Mesenchymal stem cell (in vitro differentiated cells and primary cell): ENCODE data around the gene MED17. TPM values are rescaled to one million over a fixed set of nuclear protein-coding genes. Genes with fewer than 3 reads are reported as not detected.

Experiments used
- DNase-seq: peaks from one replicate; pipeline ENCODE4 v3.0.0-alpha.2; 2013
- H2AFZ ChIP-seq: one replicate; pipeline ENCODE4 v1.6.1; 2013; ENCODE audit warnings: low read depth, mild to moderate bottlenecking, control low read depth, inconsistent platforms, low read length, moderate library complexity
- H2AK5ac ChIP-seq: 2 replicates; pipeline ENCODE4 v1.6.1; 2013; ENCODE audit warnings: low read length, moderate library complexity, mild to moderate bottlenecking, inconsistent platforms; ENCODE audit not compliant: severe bottlenecking
- H2BK120ac ChIP-seq: one replicate; pipeline ENCODE4 v1.6.1; 2013; ENCODE audit warnings: low read depth, mild to moderate bottlenecking, inconsistent platforms, low read length, moderate library complexity
- H2BK12ac ChIP-seq, 2 experiments: one replicate each; pipeline ENCODE4 v1.6.1; 2013; ENCODE audit warnings: inconsistent platforms in 2 of 2, low read length in 2 of 2, mild to moderate bottlenecking in 2 of 2, moderate library complexity in 2 of 2, control low read depth in 1 of 2
- H2BK15ac ChIP-seq: one replicate; pipeline ENCODE4 v1.6.1; 2013; ENCODE audit warnings: mild to moderate bottlenecking, low read depth, inconsistent platforms; ENCODE audit not compliant: poor library complexity, severe bottlenecking
- H2BK5ac ChIP-seq: 2 replicates; pipeline ENCODE4 v1.6.1; 2013; ENCODE audit warnings: low read depth, mild to moderate bottlenecking, low read length, control low read depth, inconsistent platforms; ENCODE audit not compliant: poor library complexity, severe bottlenecking
- H3K14ac ChIP-seq, 2 experiments: one replicate each; pipeline ENCODE4 v1.6.1; 2013; ENCODE audit warnings: inconsistent platforms in 2 of 2, low read length in 2 of 2, control low read depth in 1 of 2, mild to moderate bottlenecking in 1 of 2, moderate library complexity in 1 of 2
- H3K18ac ChIP-seq, 2 experiments: one replicate each; pipeline ENCODE4 v1.6.1; 2013; ENCODE audit warnings: inconsistent platforms in 2 of 2, low read length in 2 of 2, control low read depth in 1 of 2, low read depth in 1 of 2, mild to moderate bottlenecking in 1 of 2
- H3K23ac ChIP-seq, 2 experiments: one replicate each; pipeline ENCODE4 v1.6.1; 2013; ENCODE audit warnings: inconsistent platforms in 2 of 2, low read length in 2 of 2, mild to moderate bottlenecking in 2 of 2, moderate library complexity in 2 of 2, control low read depth in 1 of 2
- H3K27ac ChIP-seq: 2 replicates; pipeline ENCODE4 v1.5.1; 2013; ENCODE audit warnings: mild to moderate bottlenecking, moderate library complexity, low read length, control low read depth, inconsistent platforms; ENCODE audit not compliant: poor library complexity, severe bottlenecking
- H3K27me3 ChIP-seq, 2 experiments: 2 replicates each; pipeline versions ENCODE4 v1.6.1 to v1.7.0; 2013; ENCODE audit warnings: low read length in 2 of 2, mild to moderate bottlenecking in 2 of 2, moderate library complexity in 2 of 2, control low read depth in 1 of 2, inconsistent platforms in 1 of 2; ENCODE audit not compliant: control insufficient read depth in 1 of 2, insufficient read depth in 1 of 2
- H3K36me3 ChIP-seq, 2 experiments: 2 replicates each; pipeline versions ENCODE4 v1.6.1 to v1.7.0; 2013; ENCODE audit warnings: low read length in 2 of 2, control low read depth in 1 of 2, inconsistent platforms in 1 of 2, low read depth in 1 of 2, mild to moderate bottlenecking in 1 of 2; ENCODE audit not compliant: insufficient read depth in 2 of 2, control insufficient read depth in 1 of 2
- H3K4ac ChIP-seq, 2 experiments: one replicate each; pipeline ENCODE4 v1.6.1; 2013; ENCODE audit warnings: inconsistent platforms in 2 of 2, low read length in 2 of 2, mild to moderate bottlenecking in 2 of 2, moderate library complexity in 2 of 2, control low read depth in 1 of 2, low read depth in 1 of 2
- H3K4me1 ChIP-seq: 2 replicates; pipeline ENCODE4 v1.6.1; 2013; ENCODE audit warnings: low read depth, low read length, control low read depth; ENCODE audit not compliant: control insufficient read depth, insufficient read depth
- H3K4me2 ChIP-seq: 2 replicates; pipeline ENCODE4 v1.6.1; 2013; ENCODE audit warnings: low read length, mild to moderate bottlenecking, inconsistent platforms; ENCODE audit not compliant: poor library complexity, severe bottlenecking
- H3K4me3 ChIP-seq, 2 experiments: 2 replicates each; pipeline versions ENCODE4 v1.5.1 to v1.7.0; 2013; ENCODE audit warnings: low read length in 2 of 2, mild to moderate bottlenecking in 2 of 2, control low read depth in 1 of 2, low read depth in 1 of 2; ENCODE audit not compliant: insufficient read depth in 1 of 2
- H3K79me1 ChIP-seq: replicated peaks from 2 replicates; pipeline ENCODE4 v1.6.1; 2013; ENCODE audit warnings: mild to moderate bottlenecking, control low read depth, low read length, inconsistent platforms; ENCODE audit not compliant: poor library complexity, severe bottlenecking
- H3K9ac ChIP-seq: 2 replicates; pipeline ENCODE4 v1.7.0; 2013; ENCODE audit warnings: mild to moderate bottlenecking, low read length, moderate library complexity
- H3K9me3 ChIP-seq: 2 replicates; pipeline ENCODE4 v1.7.0; 2013; ENCODE audit warnings: mild to moderate bottlenecking, low read length; ENCODE audit not compliant: control insufficient read depth
- H4K8ac ChIP-seq: one replicate; pipeline ENCODE4 v1.6.1; 2013; ENCODE audit warnings: inconsistent platforms, mild to moderate bottlenecking, low read length, moderate library complexity
- H4K91ac ChIP-seq: one replicate; pipeline ENCODE4 v1.6.1; 2013; ENCODE audit warnings: mild to moderate bottlenecking, low read length, inconsistent platforms
- WGBS: methylation state at CpG from one replicate; pipeline ENCODE4 v1.1.7; 2013; ENCODE audit warnings: mixed read lengths; 5-methylcytosine and 5-hydroxymethylcytosine counted together
- small RNA-seq: library from polyadenylated mRNA; stranded (forward); fragments of <200 nt; extraction: miRNeasy Mini kit (QIAGEN cat#:217004); gene quantifications from one replicate; pipeline ENCODE3, GENCODE V24; 2013; ENCODE audit warnings: low read depth

The MED17 gene

GRCh38 chr11:93861808-93862207 is 77.7 kb downstream of the MED17 start:
- no peak overlapping the region for H3K18ac ChIP-seq
- H3K4ac ChIP-seq: no peak overlapping the region
- no peak overlapping the region for H2BK5ac ChIP-seq
- H2AFZ ChIP-seq: no peak overlapping the region
- WGBS: 55% methylated on average over 4 of the region's 4 CpGs
- H4K91ac ChIP-seq: no peak overlapping the region
- H3K36me3 ChIP-seq: no peaks in the 10 kb centered on the region
- H3K4me3 ChIP-seq: no peak overlapping the region
- no peak overlapping the region for H3K14ac ChIP-seq
- H3K4me1 ChIP-seq: no peaks in the 10 kb centered on the region
- no peak overlapping the region for H3K23ac ChIP-seq
- no peak overlapping the region for H4K8ac ChIP-seq
- peaks cover 4 to 5% of the 10 kb centered on the region in 2 experiments for H3K27me3 ChIP-seq
- H3K79me1 ChIP-seq: no peaks in the 10 kb centered on the region
- H2BK120ac ChIP-seq: no peak overlapping the region
- H2BK15ac ChIP-seq: no peak overlapping the region
- no peak overlapping the region for H2BK12ac ChIP-seq
- H2AK5ac ChIP-seq: no peak overlapping the region
- no peaks in the 10 kb centered on the region for H3K9me3 ChIP-seq
- no peak overlapping the region for H3K27ac ChIP-seq
- no peak overlapping the region for H3K9ac ChIP-seq
- H3K4me2 ChIP-seq: no peak overlapping the region
- no peak for DNase-seq

Small RNA genes within 50 kb of the gene (small RNA-seq; reads per million reads assigned to genes)
- gene RF00019 (not detected), gene SNORA40 (not detected)
